ENCODE results near the gene DNLZ. TPM values are rescaled to one million over a fixed set of nuclear protein-coding genes. Genes with fewer than 3 reads are reported as not detected.

DNLZ gene
- polyA plus RNA-seq, 1 of the 3 experiments (the other 2 are of a cell fraction) = 40.6 TPM

GRCh38 chr9:136326061-136326760, 37.3 kb downstream of the DNLZ start:
- Histone ChIP-seq H2AFZ (ENCODE audit: low read depth) (peak overlapping the region; percentile 88), H3K9me3 (no peaks in the 10 kb centered on the region), H3K4me1 (ENCODE audit: control insufficient read depth in 1 of 2, insufficient read depth in 2 of 2, low read depth in 1 of 2, low read length in 1 of 2) (peaks cover 24 to 50% of the 10 kb centered on the region in 2 experiments), H3K36me3 (replicated peaks in 1 of 2; ENCODE audit: control insufficient read depth in 1 of 2, insufficient read depth in 2 of 2, low read length in 1 of 2) (no peaks in the 10 kb centered on the region), H3F3A (replicated peaks; ENCODE audit: insufficient read depth) (peaks cover 3% of the 10 kb centered on the region), H3K27me3 (ENCODE audit: insufficient read depth) (no peaks in the 10 kb centered on the region), H3K4me3 (ENCODE audit: low read depth in 2 of 2, low read length in 1 of 2) (peak overlapping the region; percentile 48 to 84; a peak in 3 of 4 replicates), H4K20me1 (ENCODE audit: insufficient read depth) (peaks cover 27% of the 10 kb centered on the region), H3K9ac (peak overlapping the region; percentile 67), H3K9me2 (no peaks in the 10 kb centered on the region), H3K27ac (ENCODE audit: low read depth in 2 of 2, low read length in 1 of 2) (peak overlapping the region; percentile 87 to 98), H3K79me2 (ENCODE audit: insufficient read depth) (peaks cover 32% of the 10 kb centered on the region), H3K4me2 (peak overlapping the region; percentile 90)
- POLR2A ChIA-PET = interaction anchor here (0.8 to 1.3 kb wide), 7 partner anchors 20 to 84 kb away, joined by 3 to 5 read pairs (median 4); no protein-coding TSS in a partner anchor
- peak; percentile 94 for DNase-seq
- CTCF ChIA-PET = interaction anchor here (0.7 to 8.1 kb wide), 10 partner anchors 9 to 162 kb away, joined by 3 to 91 read pairs (median 6); partner anchors contain the start of genes CARD9 and DNLZ
- TF ChIP-seq MXI1 (IDR thresholded peaks at IDR 0.05; ENCODE audit: low read depth, low read length) (peak; percentile 91), YY1 (IDR thresholded peaks at IDR 0.05; ENCODE audit: low read depth) (no peak), USF1 (IDR thresholded peaks at IDR 0.05; ENCODE audit: borderline replicate concordance, low read depth) (peak; percentile 72; the same call in 1 of the 2 replicates), TCF12 (IDR thresholded peaks at IDR 0.05) (peak; percentile 78), GATA2 (CRISPR knock-in tag; IDR thresholded peaks at IDR 0.05) (0 out of 2 replicates have a peak, but pooled peaks have one; percentile 24), NFIC (IDR thresholded peaks at IDR 0.05; ENCODE audit: borderline replicate concordance) (no peak), POLR2AphosphoS5 (IDR thresholded peaks at IDR 0.05; ENCODE audit: low read depth, low read length) (peak; percentile 38; the same call in 1 of the 2 replicates), SIN3A (IDR thresholded peaks at IDR 0.05; ENCODE audit: borderline replicate concordance, low read depth, low read length) (no peak), CHD2 (IDR thresholded peaks at IDR 0.05; ENCODE audit: low read length, partially characterized antibody) (peak; percentile 80), EP300 (IDR thresholded peaks at IDR 0.05; ENCODE audit: borderline replicate concordance in 1 of 2, low read depth in 1 of 2, low read length in 1 of 2) (peak in 1 of 2 experiments; percentile 56; a peak in 2 of 4 replicates), FOXJ3 (CRISPR knock-in tag; IDR thresholded peaks at IDR 0.05) (peak; percentile 55; the same call in 1 of the 2 replicates), MAX (IDR thresholded peaks at IDR 0.05; ENCODE audit: low read depth) (peak; percentile 82), FOXM1 (IDR thresholded peaks at IDR 0.05; ENCODE audit: low read depth) (no peak), RCOR1 (IDR thresholded peaks at IDR 0.05; ENCODE audit: low read length) (peak; percentile 75; the same call in 1 of the 2 replicates)
- TF ChIP-seq, protein P1, sequence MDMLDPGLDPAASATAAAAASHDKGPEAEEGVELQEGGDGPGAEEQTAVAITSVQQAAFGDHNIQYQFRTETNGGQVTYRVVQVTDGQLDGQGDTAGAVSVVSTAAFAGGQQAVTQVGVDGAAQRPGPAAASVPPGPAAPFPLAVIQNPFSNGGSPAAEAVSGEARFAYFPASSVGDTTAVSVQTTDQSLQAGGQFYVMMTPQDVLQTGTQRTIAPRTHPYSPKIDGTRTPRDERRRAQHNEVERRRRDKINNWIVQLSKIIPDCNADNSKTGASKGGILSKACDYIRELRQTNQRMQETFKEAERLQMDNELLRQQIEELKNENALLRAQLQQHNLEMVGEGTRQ (IDR thresholded peaks at IDR 0.05; ENCODE audit: borderline replicate concordance, low read depth, low read length) = peak; percentile 48; the same call in 1 of the 2 replicates
- WGBS (ENCODE audit: low lambda C conversion rate) = 33% methylated on average over 18 of the region's 28 CpGs

Data from SK-N-SH (cell line).